ENCODE data around the gene PES1.

PES1 gene

DNA sequence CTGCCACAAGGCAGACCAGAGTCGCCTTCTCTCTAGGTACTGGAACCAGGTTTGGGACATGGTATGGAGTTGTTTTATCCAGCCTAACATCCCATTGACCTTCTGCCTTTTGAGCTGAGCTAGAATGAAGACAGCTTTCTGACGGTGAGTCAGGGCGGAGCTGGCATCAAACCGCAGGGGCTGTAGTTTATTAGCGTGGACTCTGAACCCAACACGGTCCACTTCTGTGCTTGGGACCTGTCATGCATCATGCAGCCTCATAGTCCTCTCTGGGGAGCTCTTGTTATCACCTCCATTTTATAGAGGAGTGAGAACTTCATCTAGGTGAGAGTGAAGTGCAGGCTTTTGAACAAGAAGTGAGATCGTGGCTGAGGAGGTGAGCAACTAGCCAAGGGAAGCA lies 25.6 kb downstream of the PES1 start:
- DNase-seq = no peak

DNA sequence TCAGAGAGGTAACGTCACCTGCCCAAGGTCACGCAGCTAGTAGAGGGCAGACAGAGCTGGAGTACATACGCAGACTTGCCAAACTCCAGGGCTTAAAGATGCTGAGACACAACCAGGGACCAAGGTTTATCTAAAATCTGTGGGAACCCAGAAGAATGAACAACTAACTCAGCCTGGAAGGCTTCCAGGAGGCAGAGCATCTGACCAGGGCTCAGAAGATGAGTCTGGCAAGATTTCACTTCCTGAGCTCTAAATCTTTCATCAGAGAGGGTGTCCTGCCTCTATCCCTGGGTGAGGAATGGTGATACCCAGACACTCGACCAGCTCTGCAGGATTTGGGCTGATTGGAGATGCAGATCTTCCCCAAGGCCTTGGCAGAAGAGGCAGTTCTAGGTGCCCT lies 26.4 kb downstream of the PES1 start:
- DNase-seq = no peak

More for the DNA sequence above, 25.6 kb downstream of the PES1 start:
- H3K9ac ChIP-seq (ENCODE audit: low read length) = no peak overlapping the region
- peaks cover 33% of the 10 kb centered on the region for H3K4me1 ChIP-seq (ENCODE audit: control insufficient read depth, insufficient read depth, low read depth, low read length)
- no peak overlapping the region for H3K4me3 ChIP-seq (ENCODE audit: insufficient read depth in 1 of 2, low read depth in 1 of 2, low read length in 2 of 2)
- no peak overlapping the region for H4K91ac ChIP-seq (ENCODE audit: low read length)
- no peak overlapping the region for H2BK120ac ChIP-seq (ENCODE audit: low read depth, low read length)
- H3K14ac ChIP-seq (ENCODE audit: low read length in 2 of 2) = no peak overlapping the region
- no peaks in the 10 kb centered on the region for H3K9me3 ChIP-seq (ENCODE audit: control insufficient read depth, low read length)
- no peak overlapping the region for H4K8ac ChIP-seq (ENCODE audit: low read length)
- H2AK5ac ChIP-seq (ENCODE audit: low read length, severe bottlenecking) = peak overlapping the region; percentile 18
- peaks cover 32% of the 10 kb centered on the region for H3K79me1 ChIP-seq (replicated peaks; ENCODE audit: low read length, poor library complexity, severe bottlenecking)
- no peak overlapping the region for H2BK5ac ChIP-seq (ENCODE audit: low read depth, low read length, poor library complexity, severe bottlenecking)
- H3K27ac ChIP-seq (ENCODE audit: low read length, poor library complexity, severe bottlenecking) = no peak overlapping the region
- H3K36me3 ChIP-seq (ENCODE audit: control insufficient read depth in 1 of 2, insufficient read depth in 2 of 2, low read depth in 1 of 2, low read length in 2 of 2) = peaks cover 0 to 3% of the 10 kb centered on the region in 2 experiments
- H3K27me3 ChIP-seq (ENCODE audit: control insufficient read depth in 1 of 2, insufficient read depth in 1 of 2, low read length in 2 of 2) = peaks cover 0 to 77% of the 10 kb centered on the region in 2 experiments
- no peak overlapping the region for H3K23ac ChIP-seq (ENCODE audit: low read length in 2 of 2)
- H2AFZ ChIP-seq (ENCODE audit: low read depth, low read length) = no peak overlapping the region
- H2BK12ac ChIP-seq (ENCODE audit: low read length in 2 of 2) = no peak overlapping the region
- no peak overlapping the region for H2BK15ac ChIP-seq (ENCODE audit: low read depth, poor library complexity, severe bottlenecking)
- 79% methylated on average over 7 of the region's 7 CpGs for WGBS
- H3K18ac ChIP-seq (ENCODE audit: low read depth in 1 of 2, low read length in 2 of 2) = no peak overlapping the region
- H3K4me2 ChIP-seq (ENCODE audit: low read length, poor library complexity, severe bottlenecking) = no peak overlapping the region
- no peak overlapping the region for H3K4ac ChIP-seq (ENCODE audit: low read depth in 1 of 2, low read length in 2 of 2)

DNA sequence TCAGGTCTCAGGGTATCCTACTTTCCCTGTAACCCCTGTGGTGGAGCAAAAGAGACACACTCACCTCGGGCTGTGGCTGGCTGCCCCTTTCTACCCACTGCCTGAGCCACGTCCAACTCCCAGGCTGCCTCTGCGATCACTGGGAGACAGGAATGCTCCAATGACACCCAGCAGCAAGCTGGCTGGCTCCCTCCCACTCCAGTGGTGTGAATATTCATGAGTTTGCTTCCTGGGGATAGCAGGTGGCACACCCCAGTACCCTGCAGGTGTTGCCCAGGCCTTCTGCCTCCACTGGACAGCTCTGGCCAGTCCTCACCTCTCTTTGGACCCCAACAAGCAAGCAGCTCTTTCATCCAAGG lies 27.0 kb downstream of the PES1 start:
- Histone ChIP-seq H3K18ac (ENCODE audit: low read depth in 1 of 2, low read length in 2 of 2) (no peak overlapping the region), H4K8ac (ENCODE audit: low read length) (no peak overlapping the region), H3K14ac (ENCODE audit: low read length in 2 of 2) (no peak overlapping the region), H3K27me3 (ENCODE audit: control insufficient read depth in 1 of 2, insufficient read depth in 1 of 2, low read length in 2 of 2) (peaks cover 0 to 66% of the 10 kb centered on the region in 2 experiments), H3K36me3 (ENCODE audit: control insufficient read depth in 1 of 2, insufficient read depth in 2 of 2, low read depth in 1 of 2, low read length in 2 of 2) (peaks cover 0 to 3% of the 10 kb centered on the region in 2 experiments), H3K4me3 (ENCODE audit: insufficient read depth in 1 of 2, low read depth in 1 of 2, low read length in 2 of 2) (no peak overlapping the region), H4K91ac (ENCODE audit: low read length) (no peak overlapping the region), H2BK120ac (ENCODE audit: low read depth, low read length) (no peak overlapping the region), H3K27ac (ENCODE audit: low read length, poor library complexity, severe bottlenecking) (no peak overlapping the region), H3K9me3 (ENCODE audit: control insufficient read depth, low read length) (no peaks in the 10 kb centered on the region), H2AFZ (ENCODE audit: low read depth, low read length) (no peak overlapping the region), H2BK15ac (ENCODE audit: low read depth, poor library complexity, severe bottlenecking) (no peak overlapping the region), H3K4me2 (ENCODE audit: low read length, poor library complexity, severe bottlenecking) (no peak overlapping the region), H3K4me1 (ENCODE audit: control insufficient read depth, insufficient read depth, low read depth, low read length) (peaks cover 42% of the 10 kb centered on the region), H3K79me1 (replicated peaks; ENCODE audit: low read length, poor library complexity, severe bottlenecking) (peaks cover 24% of the 10 kb centered on the region), H3K9ac (ENCODE audit: low read length) (no peak overlapping the region), H2BK5ac (ENCODE audit: low read depth, low read length, poor library complexity, severe bottlenecking) (no peak overlapping the region), H3K4ac (ENCODE audit: low read depth in 1 of 2, low read length in 2 of 2) (no peak overlapping the region), H2AK5ac (ENCODE audit: low read length, severe bottlenecking) (no peak overlapping the region), H3K23ac (ENCODE audit: low read length in 2 of 2) (no peak overlapping the region), H2BK12ac (ENCODE audit: low read length in 2 of 2) (no peak overlapping the region)
- WGBS = 30% methylated on average over 3 of the region's 3 CpGs
- no peak for DNase-seq

More for the DNA sequence above, 26.4 kb downstream of the PES1 start:
- H3K4me3 ChIP-seq (ENCODE audit: insufficient read depth in 1 of 2, low read depth in 1 of 2, low read length in 2 of 2) = no peak overlapping the region
- H2BK120ac ChIP-seq (ENCODE audit: low read depth, low read length) = no peak overlapping the region
- H3K27me3 ChIP-seq (ENCODE audit: control insufficient read depth in 1 of 2, insufficient read depth in 1 of 2, low read length in 2 of 2) = peaks cover 0 to 70% of the 10 kb centered on the region in 2 experiments
- H2AK5ac ChIP-seq (ENCODE audit: low read length, severe bottlenecking) = no peak overlapping the region
- H2BK5ac ChIP-seq (ENCODE audit: low read depth, low read length, poor library complexity, severe bottlenecking) = no peak overlapping the region
- H3K79me1 ChIP-seq (replicated peaks; ENCODE audit: low read length, poor library complexity, severe bottlenecking) = peaks cover 30% of the 10 kb centered on the region
- no peak overlapping the region for H2AFZ ChIP-seq (ENCODE audit: low read depth, low read length)
- no peak overlapping the region for H3K4ac ChIP-seq (ENCODE audit: low read depth in 1 of 2, low read length in 2 of 2)
- H3K23ac ChIP-seq (ENCODE audit: low read length in 2 of 2) = no peak overlapping the region
- H3K14ac ChIP-seq (ENCODE audit: low read length in 2 of 2) = no peak overlapping the region
- no peaks in the 10 kb centered on the region for H3K9me3 ChIP-seq (ENCODE audit: control insufficient read depth, low read length)
- no peak overlapping the region for H3K4me2 ChIP-seq (ENCODE audit: low read length, poor library complexity, severe bottlenecking)
- H4K8ac ChIP-seq (ENCODE audit: low read length) = no peak overlapping the region
- WGBS = 75% methylated on average over 4 of the region's 4 CpGs
- H3K36me3 ChIP-seq (ENCODE audit: control insufficient read depth in 1 of 2, insufficient read depth in 2 of 2, low read depth in 1 of 2, low read length in 2 of 2) = peaks cover 0 to 3% of the 10 kb centered on the region in 2 experiments
- no peak overlapping the region for H3K9ac ChIP-seq (ENCODE audit: low read length)
- no peak overlapping the region for H4K91ac ChIP-seq (ENCODE audit: low read length)
- H2BK12ac ChIP-seq (ENCODE audit: low read length in 2 of 2) = no peak overlapping the region
- no peak overlapping the region for H3K27ac ChIP-seq (ENCODE audit: low read length, poor library complexity, severe bottlenecking)
- no peak overlapping the region for H3K18ac ChIP-seq (ENCODE audit: low read depth in 1 of 2, low read length in 2 of 2)
- H3K4me1 ChIP-seq (ENCODE audit: control insufficient read depth, insufficient read depth, low read depth, low read length) = peaks cover 38% of the 10 kb centered on the region
- H2BK15ac ChIP-seq (ENCODE audit: low read depth, poor library complexity, severe bottlenecking) = no peak overlapping the region

DNA sequence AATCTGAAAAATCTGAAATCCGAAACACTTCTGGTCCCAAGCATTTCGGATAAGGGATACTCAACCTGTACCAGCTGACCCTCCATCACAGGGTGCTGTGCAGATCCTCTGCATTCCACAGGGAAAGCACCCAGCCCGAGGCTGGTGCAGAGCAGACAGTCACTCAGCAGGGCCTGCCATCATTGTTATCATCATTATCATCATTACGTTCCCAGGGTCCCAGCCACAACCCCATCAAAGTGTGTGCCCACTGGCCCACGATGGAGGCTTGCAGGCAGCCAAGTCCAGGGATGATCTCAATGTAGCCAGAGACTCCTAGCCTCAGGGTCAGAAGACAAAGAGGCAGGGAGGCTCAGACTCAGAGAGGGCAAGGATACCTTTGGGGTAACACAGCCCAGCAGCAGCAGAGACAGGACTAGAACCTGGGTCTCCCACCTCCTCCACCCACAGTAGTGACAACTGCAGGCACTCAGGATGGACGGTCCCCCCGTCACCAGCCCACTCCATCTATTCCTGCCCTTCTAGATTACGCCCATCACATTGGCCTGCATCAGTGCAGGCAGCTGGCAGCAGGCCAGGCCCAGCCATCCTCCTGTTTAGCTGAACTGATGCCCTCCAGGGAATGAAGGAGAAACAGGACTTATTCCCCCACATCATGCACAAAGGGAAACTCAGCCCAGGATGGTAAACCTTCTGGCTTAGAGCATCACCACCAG lies 27.5 kb downstream of the PES1 start:
- no peak overlapping the region for H3K23ac ChIP-seq (ENCODE audit: low read length in 2 of 2)
- H3K18ac ChIP-seq (ENCODE audit: low read depth in 1 of 2, low read length in 2 of 2) = no peak overlapping the region
- peaks cover 19% of the 10 kb centered on the region for H3K79me1 ChIP-seq (replicated peaks; ENCODE audit: low read length, poor library complexity, severe bottlenecking)
- no peak overlapping the region for H3K27ac ChIP-seq (ENCODE audit: low read length, poor library complexity, severe bottlenecking)
- H2AK5ac ChIP-seq (ENCODE audit: low read length, severe bottlenecking) = no peak overlapping the region
- peaks cover 45% of the 10 kb centered on the region for H3K4me1 ChIP-seq (ENCODE audit: control insufficient read depth, insufficient read depth, low read depth, low read length)
- no peak overlapping the region for H2BK15ac ChIP-seq (ENCODE audit: low read depth, poor library complexity, severe bottlenecking)
- no peak overlapping the region for H2BK12ac ChIP-seq (ENCODE audit: low read length in 2 of 2)
- no peak overlapping the region for H4K8ac ChIP-seq (ENCODE audit: low read length)
- H2BK120ac ChIP-seq (ENCODE audit: low read depth, low read length) = no peak overlapping the region
- no peak overlapping the region for H3K14ac ChIP-seq (ENCODE audit: low read length in 2 of 2)
- DNase-seq = no peak
- no peak overlapping the region for H2BK5ac ChIP-seq (ENCODE audit: low read depth, low read length, poor library complexity, severe bottlenecking)
- H3K4ac ChIP-seq (ENCODE audit: low read depth in 1 of 2, low read length in 2 of 2) = no peak overlapping the region
- no peak overlapping the region for H3K9ac ChIP-seq (ENCODE audit: low read length)
- WGBS = 85% methylated on average over 8 of the region's 8 CpGs
- H3K27me3 ChIP-seq (ENCODE audit: control insufficient read depth in 1 of 2, insufficient read depth in 1 of 2, low read length in 2 of 2) = peaks cover 0 to 63% of the 10 kb centered on the region in 2 experiments
- H3K4me3 ChIP-seq (ENCODE audit: insufficient read depth in 1 of 2, low read depth in 1 of 2, low read length in 2 of 2) = no peak overlapping the region
- H3K36me3 ChIP-seq (ENCODE audit: control insufficient read depth in 1 of 2, insufficient read depth in 2 of 2, low read depth in 1 of 2, low read length in 2 of 2) = no peaks in the 10 kb centered on the region
- no peak overlapping the region for H3K4me2 ChIP-seq (ENCODE audit: low read length, poor library complexity, severe bottlenecking)
- no peaks in the 10 kb centered on the region for H3K9me3 ChIP-seq (ENCODE audit: control insufficient read depth, low read length)
- no peak overlapping the region for H4K91ac ChIP-seq (ENCODE audit: low read length)
- no peak overlapping the region for H2AFZ ChIP-seq (ENCODE audit: low read depth, low read length)
